Endothelial cell of umbilical vein (primary cell): ENCODE data around the gene PDHX. TPM values are rescaled to one million over a fixed set of nuclear protein-coding genes. Genes with fewer than 3 reads are reported as not detected.

Experiments used
- BruUV-seq: library from RNA; stranded (reverse); fragments of 400-500 nt; replicated peaks from 2 replicates; lab custom pipeline; 2021; lab: Mats Ljungman, UMichigan
- CTCF ChIA-PET: fragments of 300-600, 350-600 bp; sonication (Branson Sonifier 250); formaldehyde crosslinking; loops from one replicate; lab custom pipeline; 2021; ENCODE audit warnings: antibody characterized with exemption, inconsistent platforms; lab: Charles Lee
- POLR2A ChIA-PET: fragments of 300-600, 350-600 bp; sonication (Branson Sonifier 250); formaldehyde crosslinking; loops from one replicate; lab custom pipeline; 2021; ENCODE audit warnings: antibody characterized with exemption, inconsistent platforms; lab: Charles Lee
- DNase-seq: peaks from one replicate; pipeline ENCODE4 v3.0.0-alpha.2; 2011; ENCODE audit warnings: low read depth, low spot score
- FAIRE-seq: peaks from 2 replicates; lab custom pipeline; 2011; peaks lifted over from hg19 to GRCh38; lab: Jason Lieb, UNC
- H2AFZ ChIP-seq: 2 replicates; pipeline ENCODE4 v1.6.0; 2012; ENCODE audit warnings: low read depth, low read length, control low read depth, inconsistent platforms
- H3K27ac ChIP-seq: 2 replicates; pipeline ENCODE4 v1.5.1; 2011; ENCODE audit warnings: low read depth, mild to moderate bottlenecking, control low read depth, low read length, moderate library complexity; ENCODE audit not compliant: insufficient read depth
- H3K27me3 ChIP-seq, 2 experiments: 2 replicates each; pipeline versions ENCODE4 v1.6.0 to v1.6.1; 2011; ENCODE audit warnings: low read length in 2 of 2, mixed read lengths in 1 of 2; ENCODE audit not compliant: control insufficient read depth in 2 of 2, insufficient read depth in 2 of 2
- H3K36me3 ChIP-seq, 2 experiments: 2 replicates in 1 of 2; 3 replicates in 1 of 2; pipeline ENCODE4 v1.5.1; 2011; ENCODE audit warnings: low read length in 2 of 2, mild to moderate bottlenecking in 1 of 2, moderate library complexity in 1 of 2; ENCODE audit not compliant: control insufficient read depth in 2 of 2, insufficient read depth in 2 of 2; ENCODE audit errors: extremely low read depth in 1 of 2
- H3K4me1 ChIP-seq: 3 replicates; pipeline ENCODE4 v1.5.1; 2011; ENCODE audit warnings: mild to moderate bottlenecking, low read length; ENCODE audit not compliant: control insufficient read depth, insufficient read depth; ENCODE audit errors: extremely low read depth
- H3K4me2 ChIP-seq: 2 replicates; pipeline ENCODE4 v1.6.1; 2011; ENCODE audit warnings: low read length, control low read depth, mixed read lengths; ENCODE audit not compliant: insufficient read depth
- H3K4me3 ChIP-seq, 3 experiments: fragments of 200-600 bp in 1 of 3; sonication (generic), shearing (Covaris generic) in 1 of 3; replicated peaks in 1 of 3; 2 replicates each; pipeline ENCODE4 v1.5.1; 2011 to 2016; ENCODE audit warnings: control low read depth in 3 of 3, low read length in 3 of 3, mild to moderate bottlenecking in 2 of 3, inconsistent platforms in 1 of 3, low read depth in 1 of 3, moderate library complexity in 1 of 3; ENCODE audit not compliant: insufficient read depth in 1 of 3
- H3K79me2 ChIP-seq: 2 replicates; pipeline ENCODE4 v1.6.0; 2012; ENCODE audit warnings: low read length, inconsistent platforms; ENCODE audit not compliant: control insufficient read depth, insufficient read depth
- H3K9ac ChIP-seq: replicated peaks from 2 replicates; pipeline ENCODE3; 2011; ENCODE audit warnings: low read length, control low read depth; ENCODE audit not compliant: insufficient read depth; ENCODE audit errors: extremely low read depth
- H3K9me1 ChIP-seq: replicated peaks from 3 replicates; pipeline ENCODE4 v1.6.0; 2011; ENCODE audit warnings: mild to moderate bottlenecking, low read length; ENCODE audit not compliant: control insufficient read depth, insufficient read depth; ENCODE audit errors: extremely low read depth
- H3K9me3 ChIP-seq: replicated peaks from 2 replicates; pipeline ENCODE4 v1.5.1; 2012; ENCODE audit warnings: low read length, inconsistent platforms; ENCODE audit not compliant: control insufficient read depth, insufficient read depth
- H4K20me1 ChIP-seq: replicated peaks from 2 replicates; pipeline ENCODE3; 2011; ENCODE audit warnings: mild to moderate bottlenecking, low read length; ENCODE audit not compliant: control insufficient read depth, insufficient read depth; ENCODE audit errors: extremely low read depth
- EZH2 ChIP-seq: IDR thresholded peaks from 2 replicates; pipeline ENCODE4 v1.6.1; 2012; ENCODE audit warnings: borderline replicate concordance, low read depth, mild to moderate bottlenecking, moderate library complexity, low read length, inconsistent platforms; ENCODE audit not compliant: severe bottlenecking
- FOS ChIP-seq: IDR thresholded peaks from 2 replicates; pipeline ENCODE4 v1.6.1; 2011; ENCODE audit warnings: mild to moderate bottlenecking, low read length, moderate library complexity, borderline replicate concordance; ENCODE audit not compliant: insufficient read depth
- GATA2 ChIP-seq: IDR thresholded peaks from 2 replicates; pipeline ENCODE4 v1.7.0; 2011; ENCODE audit warnings: low read depth, mild to moderate bottlenecking, moderate library complexity, mixed read lengths, low read length; ENCODE audit not compliant: insufficient read length, insufficient read depth
- MAX ChIP-seq: IDR thresholded peaks from 2 replicates; pipeline ENCODE4 v1.6.1; 2011; ENCODE audit not compliant: insufficient read depth, insufficient read length
- MYC ChIP-seq: IDR thresholded peaks from one replicate; pipeline ENCODE4 v1.6.1; 2011; ENCODE audit warnings: mild to moderate bottlenecking, low read depth, low read length
- POLR2A ChIP-seq: IDR thresholded peaks from 2 replicates; pipeline ENCODE4 v1.6.1; 2012; ENCODE audit warnings: low read depth, mild to moderate bottlenecking, control low read depth, low read length
- POLR2AphosphoS5 ChIP-seq: IDR thresholded peaks from 2 replicates; pipeline ENCODE4 v1.6.1; 2012; ENCODE audit warnings: low read depth, mild to moderate bottlenecking, control low read depth, low read length, moderate library complexity; ENCODE audit not compliant: insufficient read depth
- dilution Hi-C: fragments of 300-500 bp; cut with MboI; formaldehyde crosslinking; loops from one replicate; pipeline ENCODE4 v1.15.0; 2019; ENCODE audit warnings: low sequenced_read_pairs; ENCODE audit not compliant: extremely low pct_ligation_motif_present
- intact Hi-C: fragments of 100-400 bp; cut with micrococcal nuclease; formaldehyde crosslinking; loops from one replicate; pipeline ENCODE4 v1.10.0; 2022
- polyA plus RNA-seq, 4 experiments: library from polyadenylated mRNA; depleted of rRNA in 3 of 4; stranded (reverse) in 3 of 4; unstranded in 1 of 4; fragments of >200 nt; gene quantifications; 2 replicates each; pipeline versions ENCODE4 v1.2.1 to v1.2.3, GENCODE V29; 2011 to 2012; ENCODE audit warnings: missing spikeins in 1 of 4
- total RNA-seq: library from RNA; stranded (reverse); gene quantifications from 2 replicates; pipeline ENCODE4 v1.2.3, GENCODE V29; 2021
- TF ChIP-seq, protein P1 (sequence below), 2 donors: IDR thresholded peaks; 1 replicate in 1 of 2; 2 replicates in 1 of 2; pipeline ENCODE4 v1.5.1; 2011; ENCODE audit warnings: low read length in 2 of 2, mild to moderate bottlenecking in 2 of 2, moderate library complexity in 2 of 2, control low read depth in 1 of 2, inconsistent platforms in 1 of 2, low read depth in 1 of 2; ENCODE audit not compliant: insufficient read depth in 1 of 2; ENCODE audit errors: extremely low read depth in 1 of 2

The PDHX gene
- total and polyA plus RNA-seq, 2 donors (not counting 3 experiments of a cell fraction or from before 2014, with no cell fraction given) = 10.5 to 30.5 TPM

DNA sequence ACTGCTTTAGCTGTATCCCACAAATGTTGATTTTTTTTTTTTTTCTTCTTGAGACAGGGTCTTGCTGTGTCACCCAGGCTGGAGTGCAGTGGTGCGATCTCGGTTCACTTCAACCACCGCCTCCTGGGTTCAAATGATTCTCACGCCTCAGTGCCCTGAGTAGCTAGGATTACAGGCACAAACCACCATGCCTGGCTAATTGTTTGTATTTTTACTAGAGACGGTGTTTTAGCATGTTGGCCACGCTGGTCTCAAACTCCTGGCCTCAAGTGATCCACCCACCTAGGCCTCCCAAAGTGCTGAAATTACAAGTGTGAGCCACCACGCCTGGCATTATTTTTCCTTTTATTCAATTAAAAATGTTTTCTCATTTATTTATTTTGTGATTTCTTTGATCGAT is 55.9 kb downstream of the PDHX start:
- no peak overlapping the region for H3K9ac ChIP-seq
- H3K27ac ChIP-seq = no peak overlapping the region
- no peaks in the 10 kb centered on the region for H4K20me1 ChIP-seq
- intact Hi-C loops (loop anchor here (10.0 kb wide), 1 partner anchor 1532 kb away; no protein-coding TSS in a partner anchor), dilution Hi-C loops (no loop called here)
- POLR2A ChIA-PET = no interaction called here
- peaks cover 28% of the 10 kb centered on the region for H3K4me1 ChIP-seq
- H3K36me3 ChIP-seq = peaks cover 0 to 3% of the 10 kb centered on the region in 2 experiments
- H3K9me3 ChIP-seq = no peaks in the 10 kb centered on the region
- H3K79me2 ChIP-seq = peaks cover 2% of the 10 kb centered on the region
- H3K27me3 ChIP-seq = no peaks in the 10 kb centered on the region
- no peak overlapping the region for H3K4me2 ChIP-seq
- no peak overlapping the region for H3K4me3 ChIP-seq
- BruUV-seq = no TSS peak
- no peaks in the 10 kb centered on the region for H3K9me1 ChIP-seq
- H2AFZ ChIP-seq = no peak overlapping the region
- CTCF ChIA-PET = interaction anchor here (1.1 to 1.4 kb wide), 3 partner anchors 15 to 45 kb away, joined by 3 read pairs; no protein-coding TSS in a partner anchor
- FAIRE-seq = no peak
- DNase-seq = no peak
- TF ChIP-seq FOS = no peak
- no peak for TF ChIP-seq MYC
- no peak for TF ChIP-seq GATA2
- TF ChIP-seq POLR2A = no peak
- TF ChIP-seq, protein P1, sequence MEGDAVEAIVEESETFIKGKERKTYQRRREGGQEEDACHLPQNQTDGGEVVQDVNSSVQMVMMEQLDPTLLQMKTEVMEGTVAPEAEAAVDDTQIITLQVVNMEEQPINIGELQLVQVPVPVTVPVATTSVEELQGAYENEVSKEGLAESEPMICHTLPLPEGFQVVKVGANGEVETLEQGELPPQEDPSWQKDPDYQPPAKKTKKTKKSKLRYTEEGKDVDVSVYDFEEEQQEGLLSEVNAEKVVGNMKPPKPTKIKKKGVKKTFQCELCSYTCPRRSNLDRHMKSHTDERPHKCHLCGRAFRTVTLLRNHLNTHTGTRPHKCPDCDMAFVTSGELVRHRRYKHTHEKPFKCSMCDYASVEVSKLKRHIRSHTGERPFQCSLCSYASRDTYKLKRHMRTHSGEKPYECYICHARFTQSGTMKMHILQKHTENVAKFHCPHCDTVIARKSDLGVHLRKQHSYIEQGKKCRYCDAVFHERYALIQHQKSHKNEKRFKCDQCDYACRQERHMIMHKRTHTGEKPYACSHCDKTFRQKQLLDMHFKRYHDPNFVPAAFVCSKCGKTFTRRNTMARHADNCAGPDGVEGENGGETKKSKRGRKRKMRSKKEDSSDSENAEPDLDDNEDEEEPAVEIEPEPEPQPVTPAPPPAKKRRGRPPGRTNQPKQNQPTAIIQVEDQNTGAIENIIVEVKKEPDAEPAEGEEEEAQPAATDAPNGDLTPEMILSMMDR (IDR thresholded peaks at IDR 0.05; ENCODE audit: extremely low read depth in 1 of 2, insufficient read depth in 1 of 2, low read depth in 1 of 2, low read length in 2 of 2) = no peak
- TF ChIP-seq EZH2 = no peak
- TF ChIP-seq MAX = no peak
- TF ChIP-seq POLR2AphosphoS5 = no peak
